Fibroblast of pulmonary artery (primary cell): ENCODE results near the gene GFPT2.

Source experiments
- DNase-seq: peaks from one replicate; pipeline ENCODE4 v3.0.0-alpha.2; 2010; ENCODE audit warnings: low read depth
- H3K4me3 ChIP-seq: replicated peaks from 2 replicates; pipeline ENCODE4 v1.5.1; 2011; ENCODE audit warnings: low read depth, mild to moderate bottlenecking, control low read depth, low read length, moderate library complexity
- CTCF ChIP-seq: IDR thresholded peaks from 2 replicates; pipeline ENCODE4 v1.5.1; 2011; ENCODE audit warnings: mild to moderate bottlenecking, control low read depth, low read length, inconsistent platforms; ENCODE audit errors: missing control alignments

GFPT2 gene

GRCh38 chr5:180315762-180316212 lies 37.3 kb downstream of the GFPT2 start:
- TF ChIP-seq CTCF: no peak
- peak; percentile 69 for DNase-seq
- H3K4me3 ChIP-seq: no peak overlapping the region

GRCh38 chr5:180313677-180314505 lies 39.2 kb downstream of the GFPT2 start:
- no peak for DNase-seq
- no peak overlapping the region for H3K4me3 ChIP-seq
- no peak for TF ChIP-seq CTCF

- TF ChIP-seq CTCF: no peak
- DNase-seq: no peak
- H3K4me3 ChIP-seq: no peak overlapping the region
These were observed 41.9 kb downstream of the GFPT2 start for GRCh38 chr5:180311216-180311615.

- TF ChIP-seq CTCF: no peak
- no peak overlapping the region for H3K4me3 ChIP-seq
- DNase-seq: no peak
These were observed 46.3 kb downstream of the GFPT2 start for GRCh38 chr5:180306796-180307195.

GRCh38 chr5:180305481-180305880 lies 47.7 kb downstream of the GFPT2 start:
- no peak for DNase-seq
- no peak for TF ChIP-seq CTCF

GRCh38 chr5:180304431-180305375 lies 48.4 kb downstream of the GFPT2 start:
- H3K4me3 ChIP-seq: no peak overlapping the region
- no peak for DNase-seq
- TF ChIP-seq CTCF: no peak

More at GRCh38 chr5:180305481-180305880, 47.7 kb downstream of the GFPT2 start:
- H3K4me3 ChIP-seq: no peak overlapping the region
